HepG2 (cell line): ENCODE data around the gene TMCC2. TPM values are rescaled to one million over a fixed set of nuclear protein-coding genes. Genes with fewer than 3 reads are reported as not detected.
A peak's percentile ranks its signal among the peaks of the same experiment; 100 is the strongest.

Experiments used
- FOXA3 ChIP-seq: IDR thresholded peaks from 2 replicates; pipeline ENCODE4 v1.6.1; 2016; ENCODE audit warnings: missing genetic modification reagents, missing compliant biosample characterization
- KAT2B ChIP-seq: fragments of 150-350 bp; IDR thresholded peaks from 2 replicates; pipeline ENCODE4 v1.6.1; 2014; ENCODE audit warnings: low read depth, low read length, borderline replicate concordance
- KAT7 ChIP-seq: IDR thresholded peaks from 2 replicates; pipeline ENCODE4 v1.6.1; 2018; ENCODE audit warnings: borderline replicate concordance, missing compliant biosample characterization
- KAT8 ChIP-seq: IDR thresholded peaks from 2 replicates; pipeline ENCODE4 v1.6.1; 2016; ENCODE audit warnings: missing genetic modification reagents, missing compliant biosample characterization
- KDM5A ChIP-seq: fragments of 200-600 bp; sonication (generic); IDR thresholded peaks from 2 replicates; pipeline ENCODE4 v1.7.0; 2018; ENCODE audit warnings: antibody characterized with exemption, mild to moderate bottlenecking, low read length, borderline replicate concordance
- MYPOP ChIP-seq: sonication (generic); formaldehyde crosslinking; IDR thresholded peaks from 2 replicates; pipeline ENCODE4 v1.8.1; 2023; ENCODE audit warnings: mild to moderate bottlenecking, moderate library complexity, missing genetic modification reagents
- PAX8 ChIP-seq: sonication (generic); formaldehyde crosslinking; IDR thresholded peaks from 2 replicates; pipeline ENCODE4 v1.8.0; 2022; ENCODE audit warnings: mild to moderate bottlenecking, missing genetic modification reagents, borderline replicate concordance
- SALL1 ChIP-seq: sonication (generic); formaldehyde crosslinking; IDR thresholded peaks from 2 replicates; pipeline ENCODE4 v1.8.0; 2022; ENCODE audit warnings: mild to moderate bottlenecking, missing genetic modification reagents
- THAP11 ChIP-seq: IDR thresholded peaks from 2 replicates; pipeline ENCODE4 v1.6.1; 2016; ENCODE audit warnings: missing biosample characterization, missing genetic modification reagents
- ZBTB40 ChIP-seq, 2 experiments: fragments of 450-650 bp in 1 of 2; sonication (generic) in 1 of 2; formaldehyde crosslinking in 1 of 2; IDR thresholded peaks; 2 replicates each; pipeline versions ENCODE4 v1.6.1 to v1.8.0; 2016 to 2022; ENCODE audit warnings: antibody characterized with exemption in 1 of 2, mild to moderate bottlenecking in 1 of 2, missing genetic modification reagents in 1 of 2
- ZGPAT ChIP-seq: IDR thresholded peaks from 2 replicates; pipeline ENCODE4 v1.6.1; 2016; ENCODE audit warnings: mild to moderate bottlenecking
- ZNF746 ChIP-seq: sonication (generic); formaldehyde crosslinking; IDR thresholded peaks from 2 replicates; pipeline ENCODE4 v1.8.0; 2022; ENCODE audit warnings: mild to moderate bottlenecking, missing genetic modification reagents
- polyA plus RNA-seq, 8 experiments: library from polyadenylated mRNA; depleted of rRNA in 3 of 8; stranded (reverse) in 7 of 8; unstranded in 1 of 8; fragments of >200 nt; fragmentation: Illumina TruSeq in 4 of 8; extraction: Trizol in 4 of 8; gene quantifications; 2 replicates each; pipeline versions ENCODE4 v1.2.1 to v1.2.3, GENCODE V29; 2011 to 2016; ENCODE audit warnings: low read depth in 4 of 8, missing spikeins in 1 of 8, mixed read lengths in 1 of 8; ENCODE audit not compliant: insufficient read depth in 1 of 8
- total RNA-seq, 5 experiments: library from RNA; depleted of rRNA; stranded (reverse); fragments of >200 nt; fragmentation: Illumina TruSeq; extraction: Trizol; gene quantifications; 2 replicates each; pipeline ENCODE4 v1.2.3, GENCODE V29; 2016; ENCODE audit warnings: low read depth in 1 of 5
- TF ChIP-seq, protein P1 (sequence below): sonication (generic); formaldehyde crosslinking; IDR thresholded peaks from 2 replicates; pipeline ENCODE4 v1.4.0; 2020; ENCODE audit warnings: missing genetic modification reagents
- TF ChIP-seq, protein P2 (sequence below): IDR thresholded peaks from 2 replicates; pipeline ENCODE4 v1.6.1; 2018; ENCODE audit warnings: missing genetic modification reagents

TMCC2 gene
- total and polyA plus RNA-seq, 2 of the 13 experiments (the other 11 are each of a cell fraction or from before 2014, with no cell fraction given): 0.12 to 0.24 TPM

- TF ChIP-seq ZBTB40 (IDR thresholded peaks at IDR 0.05): no peak
- no peak for TF ChIP-seq ZBTB40 (CRISPR knock-in tag; IDR thresholded peaks at IDR 0.05)
- TF ChIP-seq, protein P1, sequence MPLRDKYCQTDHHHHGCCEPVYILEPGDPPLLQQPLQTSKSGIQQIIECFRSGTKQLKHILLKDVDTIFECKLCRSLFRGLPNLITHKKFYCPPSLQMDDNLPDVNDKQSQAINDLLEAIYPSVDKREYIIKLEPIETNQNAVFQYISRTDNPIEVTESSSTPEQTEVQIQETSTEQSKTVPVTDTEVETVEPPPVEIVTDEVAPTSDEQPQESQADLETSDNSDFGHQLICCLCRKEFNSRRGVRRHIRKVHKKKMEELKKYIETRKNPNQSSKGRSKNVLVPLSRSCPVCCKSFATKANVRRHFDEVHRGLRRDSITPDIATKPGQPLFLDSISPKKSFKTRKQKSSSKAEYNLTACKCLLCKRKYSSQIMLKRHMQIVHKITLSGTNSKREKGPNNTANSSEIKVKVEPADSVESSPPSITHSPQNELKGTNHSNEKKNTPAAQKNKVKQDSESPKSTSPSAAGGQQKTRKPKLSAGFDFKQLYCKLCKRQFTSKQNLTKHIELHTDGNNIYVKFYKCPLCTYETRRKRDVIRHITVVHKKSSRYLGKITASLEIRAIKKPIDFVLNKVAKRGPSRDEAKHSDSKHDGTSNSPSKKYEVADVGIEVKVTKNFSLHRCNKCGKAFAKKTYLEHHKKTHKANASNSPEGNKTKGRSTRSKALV (CRISPR knock-in tag): no peak
- TF ChIP-seq FOXA3: 0 out of 2 replicates have a peak, but pooled peaks have one; percentile 30
- TF ChIP-seq SALL1 (CRISPR knock-in tag): 0 out of 2 replicates have a peak, but pooled peaks have one; percentile 15
- TF ChIP-seq KAT7: 0 out of 2 replicates have a peak, but pooled peaks have one; percentile 29
- TF ChIP-seq KAT2B: no peak
- TF ChIP-seq, protein P2, sequence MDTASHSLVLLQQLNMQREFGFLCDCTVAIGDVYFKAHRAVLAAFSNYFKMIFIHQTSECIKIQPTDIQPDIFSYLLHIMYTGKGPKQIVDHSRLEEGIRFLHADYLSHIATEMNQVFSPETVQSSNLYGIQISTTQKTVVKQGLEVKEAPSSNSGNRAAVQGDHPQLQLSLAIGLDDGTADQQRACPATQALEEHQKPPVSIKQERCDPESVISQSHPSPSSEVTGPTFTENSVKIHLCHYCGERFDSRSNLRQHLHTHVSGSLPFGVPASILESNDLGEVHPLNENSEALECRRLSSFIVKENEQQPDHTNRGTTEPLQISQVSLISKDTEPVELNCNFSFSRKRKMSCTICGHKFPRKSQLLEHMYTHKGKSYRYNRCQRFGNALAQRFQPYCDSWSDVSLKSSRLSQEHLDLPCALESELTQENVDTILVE (CRISPR knock-in tag): no peak
- TF ChIP-seq KDM5A: no peak
- TF ChIP-seq THAP11: peak; percentile 39; the same call in 1 of the 2 replicates
- no peak for TF ChIP-seq PAX8 (CRISPR knock-in tag)
- peak; percentile 2; the same call in 1 of the 2 replicates for TF ChIP-seq ZGPAT (CRISPR knock-in tag)
- TF ChIP-seq MYPOP: no peak
- peak; percentile 29; the same call in 1 of the 2 replicates for TF ChIP-seq KAT8
- no peak for TF ChIP-seq ZNF746
These were observed 89.7 kb downstream of the TMCC2 start (continued) for GRCh38 chr1:205317311-205317917.
